Tibial artery (tissue), 4 donors: Measurements from ENCODE around the gene KRT9.

Experiments used
- DNase-seq, 2 donors: peaks; one replicate each; pipeline ENCODE4 v3.0.0-alpha.2; 2019
- H3K27ac ChIP-seq, 2 donors: fragments of 200-600 bp; sonication (generic) in 1 of 2; 1 replicate in 1 of 2; 2 replicates in 1 of 2; pipeline ENCODE4 v1.5.1; 2018 to 2019; ENCODE audit warnings: mild to moderate bottlenecking in 1 of 2
- H3K27me3 ChIP-seq, 2 donors: fragments of 200-600 bp; sonication (generic) in 1 of 2; one replicate each; pipeline versions ENCODE4 v1.5.1 to v1.6.0; 2016 to 2019
- H3K36me3 ChIP-seq, 3 donors: fragments of 200-600 bp; sonication (generic) in 2 of 3; one replicate each; pipeline ENCODE4 v1.5.1; 2016 to 2019; ENCODE audit warnings: mild to moderate bottlenecking in 2 of 3
- H3K4me1 ChIP-seq, 4 donors: fragments of 200-600 bp; sonication (generic) in 2 of 4; 1 replicate in 3 of 4; 2 replicates in 1 of 4; pipeline ENCODE4 v1.5.1; 2016 to 2019
- H3K4me3 ChIP-seq, 2 donors: fragments of 200-600 bp; sonication (generic) in 1 of 2; 1 replicate in 1 of 2; 2 replicates in 1 of 2; pipeline ENCODE4 v1.5.1; 2018 to 2019; ENCODE audit warnings: mild to moderate bottlenecking in 2 of 2
- H3K9me3 ChIP-seq, 3 donors: fragments of 200-600 bp; sonication (generic) in 1 of 3; one replicate each; pipeline ENCODE4 v1.5.1; 2016 to 2019
- intact Hi-C: fragments of 100-400 bp; cut with DNase I; formaldehyde crosslinking; loops from one replicate; pipeline ENCODE4 v1.15.0; 2023; ENCODE audit warnings: low total_unique reads
- TF ChIP-seq, protein P1 (sequence below), 2 experiments: fragments of 200-600 bp in 1 of 2; fragments of 450-650 bp in 1 of 2; IDR thresholded peaks; one replicate each; pipeline ENCODE4 v1.5.1; 2017 to 2019; ENCODE audit warnings: antibody characterized with exemption in 2 of 2, mild to moderate bottlenecking in 1 of 2, moderate library complexity in 1 of 2

The KRT9 gene

DNA sequence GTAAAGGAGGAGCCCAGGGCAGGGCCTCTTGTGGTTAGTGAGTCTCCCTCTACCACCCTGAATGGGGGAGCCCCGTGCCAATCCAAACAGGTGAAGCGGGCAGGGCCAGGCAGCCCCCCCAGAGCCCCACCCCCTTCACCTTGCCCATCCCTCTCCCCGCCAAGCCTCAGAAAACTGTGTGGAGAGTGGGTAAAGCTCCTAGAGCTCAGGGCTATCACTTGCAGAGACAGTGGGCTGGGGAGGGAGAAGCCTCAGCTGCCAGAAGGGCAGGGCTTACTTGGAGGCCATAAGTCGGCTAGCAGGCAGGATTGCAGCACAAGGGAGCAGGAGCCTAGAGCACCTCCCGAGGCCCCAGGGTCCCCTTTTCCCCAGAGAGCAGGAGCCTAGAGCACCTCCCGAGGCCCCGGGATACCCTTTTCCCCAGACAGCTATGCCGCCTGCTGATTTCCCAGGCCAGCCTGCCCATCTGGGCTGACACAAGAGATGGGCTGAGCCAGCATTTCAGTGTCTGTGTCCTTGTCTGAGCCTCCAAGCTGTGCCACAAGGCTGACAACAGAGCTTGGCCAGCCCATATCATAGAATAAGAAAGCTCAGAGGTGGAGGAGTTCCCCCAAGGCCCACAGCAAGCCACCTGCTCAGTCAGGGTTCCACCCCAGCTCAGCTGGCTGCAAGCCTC is 21.6 kb upstream of the KRT9 start:
- TF ChIP-seq, protein P1, sequence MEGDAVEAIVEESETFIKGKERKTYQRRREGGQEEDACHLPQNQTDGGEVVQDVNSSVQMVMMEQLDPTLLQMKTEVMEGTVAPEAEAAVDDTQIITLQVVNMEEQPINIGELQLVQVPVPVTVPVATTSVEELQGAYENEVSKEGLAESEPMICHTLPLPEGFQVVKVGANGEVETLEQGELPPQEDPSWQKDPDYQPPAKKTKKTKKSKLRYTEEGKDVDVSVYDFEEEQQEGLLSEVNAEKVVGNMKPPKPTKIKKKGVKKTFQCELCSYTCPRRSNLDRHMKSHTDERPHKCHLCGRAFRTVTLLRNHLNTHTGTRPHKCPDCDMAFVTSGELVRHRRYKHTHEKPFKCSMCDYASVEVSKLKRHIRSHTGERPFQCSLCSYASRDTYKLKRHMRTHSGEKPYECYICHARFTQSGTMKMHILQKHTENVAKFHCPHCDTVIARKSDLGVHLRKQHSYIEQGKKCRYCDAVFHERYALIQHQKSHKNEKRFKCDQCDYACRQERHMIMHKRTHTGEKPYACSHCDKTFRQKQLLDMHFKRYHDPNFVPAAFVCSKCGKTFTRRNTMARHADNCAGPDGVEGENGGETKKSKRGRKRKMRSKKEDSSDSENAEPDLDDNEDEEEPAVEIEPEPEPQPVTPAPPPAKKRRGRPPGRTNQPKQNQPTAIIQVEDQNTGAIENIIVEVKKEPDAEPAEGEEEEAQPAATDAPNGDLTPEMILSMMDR (IDR thresholded peaks at IDR 0.05), result no peak
- intact Hi-C loops, result no loop called here
- peaks cover 0 to 8% (median 3%) of the 10 kb centered on the region in 4 donors for H3K4me1 ChIP-seq
- no peaks in the 10 kb centered on the region for H3K9me3 ChIP-seq
- peaks cover 0 to 8% of the 10 kb centered on the region in 2 donors for H3K27me3 ChIP-seq
- DNase-seq, result no peak
- H3K4me3 ChIP-seq, result no peak overlapping the region
- no peaks in the 10 kb centered on the region for H3K36me3 ChIP-seq
- H3K27ac ChIP-seq, result no peak overlapping the region

DNA sequence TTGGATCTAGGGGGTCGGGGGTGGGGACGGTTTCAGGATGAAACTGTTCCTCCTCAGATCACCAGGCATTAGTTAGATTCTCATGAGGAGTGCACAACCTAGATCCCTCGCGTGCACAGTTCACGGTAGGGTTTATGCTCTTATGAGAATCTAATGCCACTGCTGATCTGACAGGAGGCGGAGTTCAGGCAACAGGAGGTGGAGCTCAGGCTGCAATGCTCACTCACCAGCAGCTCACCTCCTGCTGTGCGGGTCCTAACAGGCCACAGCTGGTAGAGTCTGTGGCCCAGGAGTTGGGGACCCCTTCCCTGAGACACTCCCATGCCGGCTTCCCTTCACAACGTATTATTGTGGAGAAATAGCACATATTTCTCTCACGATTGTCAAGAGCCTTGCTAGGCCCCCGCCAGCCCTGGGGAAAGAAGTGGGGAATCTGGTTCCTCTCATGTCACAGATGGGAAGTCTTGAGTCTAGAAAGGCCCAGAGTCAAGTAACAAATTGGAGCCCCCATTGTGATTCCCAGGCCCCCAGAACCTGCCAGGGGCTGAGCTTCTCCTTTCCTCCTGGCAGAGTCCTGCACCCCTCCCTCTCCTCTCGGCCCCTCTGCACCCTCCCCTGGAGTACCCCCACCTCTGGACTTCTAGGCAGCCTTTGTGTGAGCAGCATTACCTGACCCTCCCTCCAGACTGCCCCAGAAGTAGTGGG is 20.9 kb upstream of the KRT9 start:
- Histone ChIP-seq H3K4me3 (no peak overlapping the region), H3K27me3 (peaks cover 0 to 8% of the 10 kb centered on the region in 2 donors), H3K9me3 (no peaks in the 10 kb centered on the region), H3K27ac (no peak overlapping the region), H3K36me3 (no peaks in the 10 kb centered on the region), H3K4me1 (peaks cover 0 to 14% (median 4%) of the 10 kb centered on the region in 4 donors)
- DNase-seq, result no peak
- TF ChIP-seq, protein P1 (IDR thresholded peaks at IDR 0.05), result no peak
- intact Hi-C loops, result no loop called here

DNA sequence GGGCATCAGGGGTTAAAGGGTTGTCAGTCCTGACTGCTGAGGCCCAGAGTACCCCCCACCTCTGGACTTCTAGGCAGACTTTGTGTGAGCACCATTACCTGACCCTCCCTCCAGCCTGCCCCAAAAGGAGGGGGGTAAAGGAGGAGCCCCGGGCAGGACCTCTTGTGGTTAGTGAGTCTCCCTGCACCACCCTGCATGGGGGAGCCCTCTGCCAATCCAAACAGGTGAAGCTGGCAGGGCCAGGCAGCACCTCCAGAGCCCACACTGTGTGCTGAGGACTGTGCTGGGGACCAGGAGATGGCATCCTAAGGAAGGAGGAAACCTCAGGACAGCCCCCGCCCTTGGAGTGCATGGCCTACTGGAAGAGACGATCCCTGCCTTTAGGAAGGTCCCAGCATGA is 17.4 kb upstream of the KRT9 start:
- no peak for DNase-seq
- Histone ChIP-seq H3K4me3 (no peak overlapping the region), H3K27me3 (peaks cover 0 to 8% of the 10 kb centered on the region in 2 donors), H3K4me1 (peaks cover 0 to 14% (median 4%) of the 10 kb centered on the region in 4 donors), H3K27ac (no peak overlapping the region), H3K36me3 (no peaks in the 10 kb centered on the region), H3K9me3 (no peaks in the 10 kb centered on the region)
- TF ChIP-seq, protein P1 (IDR thresholded peaks at IDR 0.05), result no peak
- intact Hi-C loops, result no loop called here

DNA sequence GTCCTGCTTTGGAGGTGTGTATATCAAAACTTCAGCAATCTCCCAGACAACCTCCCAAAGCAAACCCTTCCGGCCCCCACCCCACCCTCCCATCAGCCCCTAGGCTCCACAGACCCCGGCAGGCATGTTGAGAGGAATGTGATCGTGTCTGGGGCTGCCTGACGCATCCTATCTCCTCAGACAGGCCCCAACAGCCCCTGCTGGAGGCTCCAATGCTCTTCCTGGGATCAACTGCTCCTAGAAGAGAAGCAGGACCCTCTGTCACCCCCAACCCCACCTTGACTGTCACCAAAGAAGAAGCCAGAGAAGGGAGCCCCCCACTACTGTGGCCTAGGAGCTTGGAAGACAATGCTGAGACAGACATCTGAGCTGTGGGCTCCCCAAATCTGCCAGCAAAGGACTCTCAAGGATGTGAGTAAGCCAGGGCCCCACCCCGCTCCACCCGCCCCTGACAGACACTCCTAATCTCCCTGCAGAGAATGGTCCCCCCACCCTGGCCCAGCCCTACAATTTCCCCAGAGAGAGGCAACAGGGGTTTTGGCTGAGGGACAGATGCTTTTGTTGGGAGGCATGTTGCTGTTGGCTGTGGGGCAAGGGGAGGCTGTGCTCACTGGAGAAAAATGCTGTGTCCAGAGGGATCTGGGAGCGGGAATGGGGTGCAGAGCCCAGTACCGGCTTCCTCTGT is 16.4 kb upstream of the KRT9 start:
- H3K4me3 ChIP-seq, result no peak overlapping the region
- intact Hi-C loops, result no loop called here
- peak in 1 of 2 donors; percentile 73 for DNase-seq

DNA sequence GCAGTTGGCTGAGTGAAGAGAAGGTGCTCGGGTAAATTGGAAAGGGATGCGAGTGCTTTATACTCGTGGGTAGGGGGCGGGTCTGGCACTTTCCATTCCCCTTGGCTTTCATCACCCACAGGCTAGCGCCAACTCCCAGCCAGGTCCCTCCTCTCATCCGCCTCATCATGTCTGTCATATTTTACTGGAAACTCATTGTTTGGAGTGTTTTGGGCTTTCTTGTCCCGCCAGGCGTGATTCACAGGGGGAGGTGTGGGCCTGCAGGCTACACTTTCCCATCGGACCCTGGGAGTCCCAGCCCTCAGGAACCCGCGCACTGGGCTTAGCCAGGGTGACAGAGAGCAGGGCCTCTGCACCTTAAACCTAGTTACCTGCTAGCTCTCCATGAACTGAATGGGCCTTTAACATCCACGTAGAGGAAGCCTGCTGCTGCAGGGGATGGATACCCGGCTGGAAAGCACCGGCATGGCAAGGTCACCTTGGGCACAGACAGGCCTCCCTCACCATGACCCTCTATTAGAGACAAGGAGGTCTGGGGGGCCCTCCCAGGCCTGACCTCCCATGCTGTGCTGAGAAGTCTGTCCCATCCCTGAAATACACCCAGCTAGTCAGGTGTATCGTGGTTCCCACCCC is 15.1 kb upstream of the KRT9 start, which contains the start of gene KRT14:
KRT14 (minus strand) TSS at position 33 of the 633 bp plus-strand sequence. CDS start 61 bp downstream, outside the sequence.
- H3K36me3 ChIP-seq, result no peaks in the 10 kb centered on the region
- H3K9me3 ChIP-seq, result no peaks in the 10 kb centered on the region
- intact Hi-C loops, result no loop called here
- peaks cover 0 to 14% (median 4%) of the 10 kb centered on the region in 4 donors for H3K4me1 ChIP-seq
- TF ChIP-seq, protein P1 (IDR thresholded peaks at IDR 0.05), result no peak
- H3K27me3 ChIP-seq, result peaks cover 0 to 5% of the 10 kb centered on the region in 2 donors
- DNase-seq, result no peak
- H3K4me3 ChIP-seq, result no peak within 1 kb of the TSS
- no peak within 1 kb of the TSS for H3K27ac ChIP-seq

More for the DNA sequence above, 16.4 kb upstream of the KRT9 start:
- H3K4me1 ChIP-seq, result peaks cover 0 to 14% (median 4%) of the 10 kb centered on the region in 4 donors
- TF ChIP-seq, protein P1 (IDR thresholded peaks at IDR 0.05), result no peak
- H3K27me3 ChIP-seq, result peaks cover 0 to 6% of the 10 kb centered on the region in 2 donors
- no peaks in the 10 kb centered on the region for H3K9me3 ChIP-seq
- no peak overlapping the region for H3K27ac ChIP-seq
- no peaks in the 10 kb centered on the region for H3K36me3 ChIP-seq
